ENCODE data around the gene FAM217A. TPM values are rescaled to one million over a fixed set of nuclear protein-coding genes. Genes with fewer than 3 reads are reported as not detected.

FAM217A gene
- total and polyA plus RNA-seq, 2 of the 13 experiments (the other 11 are each of a cell fraction or from before 2014, with no cell fraction given) = not detected

- H3K27ac ChIP-seq (ENCODE audit: extremely low read length, insufficient read depth, low read length) = no peak overlapping the region
- ChIA-PET POLR2A (interaction anchor here (1.0 kb wide), 1 partner anchor 65 kb away, joined by 3 read pairs; no protein-coding TSS in a partner anchor), CTCF (ENCODE audit: low intra/inter-chr PET ratio, low total read pairs) (no interaction called here)
- H4K20me1 ChIP-seq (ENCODE audit: insufficient read depth, low read length) = no peaks in the 10 kb centered on the region
- no TSS peak for BruUV-seq (replicated peaks)
- no peaks in the 10 kb centered on the region for H3K27me3 ChIP-seq (ENCODE audit: control insufficient read depth in 1 of 2, insufficient read depth in 2 of 2, low read length in 2 of 2)
- H2AFZ ChIP-seq (ENCODE audit: low read length) = no peak overlapping the region
- in situ Hi-C loops (cut with HindIII; ENCODE audit: extremely low pct_ligation_motif_present, low pct_unique_long_range_greater_than_20kb) (no loop called here), intact Hi-C loops (cut with micrococcal nuclease; ENCODE audit: unreplicated experiment) (no loop called here)
- ATAC-seq (peak; percentile 59; the same call in 2 of the 3 replicates), FAIRE-seq (no peak), DNase-seq (ENCODE audit: low spot score) (no peak)
- no peak for TF ChIP-seq CEBPZ (IDR thresholded peaks at IDR 0.05; ENCODE audit: low read length)
- no peak for TF ChIP-seq ZFP36L1 (CRISPR knock-in tag; IDR thresholded peaks at IDR 0.05)
- TF ChIP-seq POLR2G (IDR thresholded peaks at IDR 0.05; ENCODE audit: low read depth, low read length) = no peak
- TF ChIP-seq FOXK2 (IDR thresholded peaks at IDR 0.05) = no peak
- TF ChIP-seq CEBPG (CRISPR knock-in tag; IDR thresholded peaks at IDR 0.05) = no peak
- no peak for TF ChIP-seq USF2 (IDR thresholded peaks at IDR 0.05; ENCODE audit: low read depth, low read length)
- TF ChIP-seq USF2 (CRISPR knock-in tag; IDR thresholded peaks at IDR 0.05; ENCODE audit: borderline replicate concordance) = no peak
- 5% methylated on average over 4 of the region's 4 CpGs for WGBS (ENCODE audit: low lambda C conversion rate)
- H3K9me3 ChIP-seq (ENCODE audit: low read length) = no peaks in the 10 kb centered on the region
- peaks cover 33% of the 10 kb centered on the region for H3K4me1 ChIP-seq (ENCODE audit: insufficient read depth, low read length)
- H3K9ac ChIP-seq (ENCODE audit: insufficient read depth, low read depth, low read length) = no peak overlapping the region
- no peak overlapping the region for H3K4me3 ChIP-seq (replicated peaks in 1 of 3; ENCODE audit: insufficient read depth in 1 of 3, low read depth in 2 of 3, low read length in 3 of 3)
- no peaks in the 10 kb centered on the region for H3K36me3 ChIP-seq (replicated peaks in 1 of 2; ENCODE audit: control insufficient read depth in 1 of 2, insufficient read depth in 2 of 2, low read length in 2 of 2)
- no peak overlapping the region for H3K4me2 ChIP-seq (ENCODE audit: low read depth, low read length)
- H3K79me2 ChIP-seq (ENCODE audit: insufficient read depth, low read length) = no peaks in the 10 kb centered on the region
Measured at GRCh38 chr6:4071330-4071729, 7.6 kb downstream of the FAM217A start.

Data from HepG2 (cell line).